ENCODE measurements around the gene NCAPH2.

Gene NCAPH2

GRCh38 chr22:50508897-50509296, 873 bp downstream of the NCAPH2 start:
- no peak for TF ChIP-seq CTCF (IDR thresholded peaks at IDR 0.05)

GRCh38 chr22:50513175-50513574, 5.2 kb downstream of the NCAPH2 start:
- no peak for TF ChIP-seq CTCF (IDR thresholded peaks at IDR 0.05)

- TF ChIP-seq CTCF (IDR thresholded peaks at IDR 0.05) = no peak
Observed at GRCh38 chr22:50516068-50516467, 8.0 kb downstream of the NCAPH2 start.

GRCh38 chr22:50516891-50517290, 8.9 kb downstream of the NCAPH2 start:
- no peak for TF ChIP-seq CTCF (IDR thresholded peaks at IDR 0.05)

- TF ChIP-seq CTCF (IDR thresholded peaks at IDR 0.05) = no peak
Observed at GRCh38 chr22:50517495-50518260, 9.7 kb downstream of the NCAPH2 start.

- TF ChIP-seq CTCF (IDR thresholded peaks at IDR 0.05) = no peak
Observed at GRCh38 chr22:50518606-50519005, 10.6 kb downstream of the NCAPH2 start.

GRCh38 chr22:50519151-50519550, 11.1 kb downstream of the NCAPH2 start:
- no peak for TF ChIP-seq CTCF (IDR thresholded peaks at IDR 0.05)
